GM12878 (cell line): ENCODE results near the gene RUFY3. TPM values are rescaled to one million over a fixed set of nuclear protein-coding genes. Genes with fewer than 3 reads are reported as not detected.

ENCODE experiments used
- ATAC-seq: fragments of 200-7000 bp; cut with Tn5 transposase; 3 replicates; pipeline ENCODE4 v1.9.1; 2020; ENCODE audit warnings: mild to moderate bottlenecking, moderate library complexity
- BruUV-seq: library from RNA; stranded (reverse); fragments of 400-500 nt; replicated peaks from 2 replicates; lab custom pipeline; 2021; lab: Mats Ljungman, UMichigan
- CTCF ChIA-PET: fragments of 300-600 bp; sonication (Branson Sonifier 250); formaldehyde crosslinking; extraction: SDS; loops from one replicate; lab custom pipeline; 2021; ENCODE audit warnings: inconsistent platforms; lab: Yijun Ruan, JAX
- POLR2A ChIA-PET: fragments of 350-600 bp; formaldehyde crosslinking; extraction: SDS; loops from one replicate; lab custom pipeline; 2021; ENCODE audit warnings: inconsistent platforms; lab: Charles Lee
- RAD21 ChIA-PET: fragments of 300-600 bp; sonication (Branson Sonifier 250); formaldehyde crosslinking; loops from one replicate; lab custom pipeline; 2023; ENCODE audit warnings: antibody characterized with exemption; ENCODE audit not compliant: unreplicated experiment; lab: Charles Lee
- SMC1A ChIA-PET: fragments of 300-600 bp; sonication (Branson Sonifier 250); formaldehyde crosslinking; loops from one replicate; lab custom pipeline; 2023; ENCODE audit not compliant: unreplicated experiment, uncharacterized antibody; lab: Charles Lee
- DNase-seq: peaks from one replicate; pipeline ENCODE4 v3.0.0-alpha.2; 2011; ENCODE audit warnings: low read depth, low spot score
- FAIRE-seq: peaks from 3 replicates; lab custom pipeline; 2011; peaks lifted over from hg19 to GRCh38; lab: Jason Lieb, UNC
- H2AFZ ChIP-seq: 2 replicates; pipeline ENCODE4 v1.6.0; 2011; ENCODE audit warnings: low read depth, low read length, control low read depth; ENCODE audit not compliant: control insufficient read depth
- H3K27ac ChIP-seq: 2 replicates; pipeline ENCODE4 v1.5.1; 2011; ENCODE audit warnings: control low read depth; ENCODE audit not compliant: control insufficient read depth, insufficient read depth
- H3K27me3 ChIP-seq, 2 experiments: replicated peaks in 1 of 2; 2 replicates each; pipeline versions ENCODE4 v1.6.0 to v1.6.1; 2011; ENCODE audit warnings: low read length in 1 of 2; ENCODE audit not compliant: control insufficient read depth in 2 of 2, insufficient read depth in 2 of 2
- H3K36me3 ChIP-seq, 2 experiments: 2 replicates each; pipeline ENCODE4 v1.5.1; 2011; ENCODE audit warnings: low read length in 1 of 2; ENCODE audit not compliant: control insufficient read depth in 2 of 2, insufficient read depth in 2 of 2
- H3K4me1 ChIP-seq: 2 replicates; pipeline ENCODE4 v1.6.1; 2011; ENCODE audit warnings: mild to moderate bottlenecking, low read length, moderate library complexity, mixed read lengths; ENCODE audit not compliant: control insufficient read depth, insufficient read depth
- H3K4me2 ChIP-seq: 2 replicates; pipeline ENCODE4 v1.6.0; 2011; ENCODE audit warnings: control low read depth; ENCODE audit not compliant: control insufficient read depth, insufficient read depth
- H3K4me3 ChIP-seq: fragments of 200-600 bp; sonication (generic); 2 replicates; pipeline ENCODE4 v1.5.1; 2016
- H3K79me2 ChIP-seq: 2 replicates; pipeline ENCODE4 v1.6.0; 2011; ENCODE audit warnings: low read length; ENCODE audit not compliant: control insufficient read depth, insufficient read depth
- H3K9ac ChIP-seq: 2 replicates; pipeline ENCODE4 v1.8.0; 2011; ENCODE audit warnings: low read length, control low read depth, mixed read lengths; ENCODE audit not compliant: control insufficient read depth, insufficient read depth
- H3K9me3 ChIP-seq: replicated peaks from 3 replicates; pipeline ENCODE4 v1.5.1; 2011; ENCODE audit warnings: mild to moderate bottlenecking, low read length; ENCODE audit not compliant: control insufficient read depth, insufficient read depth
- H4K20me1 ChIP-seq: 2 replicates; pipeline ENCODE4 v1.6.0; 2011; ENCODE audit not compliant: control insufficient read depth, insufficient read depth
- CREM ChIP-seq: IDR thresholded peaks from 2 replicates; pipeline ENCODE4 v1.6.1; 2014; ENCODE audit warnings: antibody characterized with exemption, low read depth
- FOXM1 ChIP-seq: IDR thresholded peaks from 2 replicates; pipeline ENCODE4 v1.6.1; 2012; ENCODE audit warnings: low read depth, mild to moderate bottlenecking, inconsistent platforms, low read length, moderate library complexity
- HCFC1 ChIP-seq: fragments of 150-350 bp; IDR thresholded peaks from 2 replicates; pipeline ENCODE4 v1.6.1; 2014; ENCODE audit warnings: low read length
- IKZF1 ChIP-seq: fragments of 450-650 bp; conservative IDR thresholded peaks from 2 replicates; pipeline ENCODE4 v1.6.1; 2017; ENCODE audit warnings: antibody characterized with exemption, mild to moderate bottlenecking
- JUND ChIP-seq: IDR thresholded peaks from 2 replicates; pipeline ENCODE4 v1.6.1; 2012; ENCODE audit warnings: low read depth, mild to moderate bottlenecking, low read length, improper control_type of control experiment, moderate library complexity
- KLF5 ChIP-seq: fragments of 450-650 bp; IDR thresholded peaks from 2 replicates; pipeline ENCODE4 v1.6.1; 2014; ENCODE audit warnings: mild to moderate bottlenecking; ENCODE audit not compliant: partially characterized antibody
- MTA3 ChIP-seq: IDR thresholded peaks from 2 replicates; pipeline ENCODE4 v1.6.1; 2012; ENCODE audit warnings: low read length, inconsistent platforms, borderline replicate concordance
- MXI1 ChIP-seq: fragments of 150-350 bp; IDR thresholded peaks from 2 replicates; pipeline ENCODE4 v1.6.1; 2011; ENCODE audit warnings: low read depth, mild to moderate bottlenecking, inconsistent platforms, low read length, improper control_type of control experiment
- MYB ChIP-seq: fragments of 150-350 bp; IDR thresholded peaks from 2 replicates; pipeline ENCODE4 v1.6.1; 2014; ENCODE audit warnings: mild to moderate bottlenecking, low read depth, low read length, borderline replicate concordance
- PAX5 ChIP-seq: IDR thresholded peaks from 2 replicates; pipeline ENCODE4 v1.6.1; 2011; ENCODE audit warnings: low read depth, low read length, borderline replicate concordance
- RB1 ChIP-seq: fragments of 450-650 bp; formaldehyde crosslinking; IDR thresholded peaks from 2 replicates; pipeline ENCODE4 v1.6.1; 2017; ENCODE audit warnings: mild to moderate bottlenecking, borderline replicate concordance
- RFX5 ChIP-seq: IDR thresholded peaks from 2 replicates; pipeline ENCODE4 v1.6.1; 2011; ENCODE audit warnings: low read depth, low read length, improper control_type of control experiment
- SUPT20H ChIP-seq: IDR thresholded peaks from 2 replicates; pipeline ENCODE4 v1.6.1; 2011; ENCODE audit warnings: low read depth, mild to moderate bottlenecking, low read length, moderate library complexity, borderline replicate concordance; ENCODE audit not compliant: control insufficient read depth
- ZNF622 ChIP-seq: fragments of 450-650 bp; IDR thresholded peaks from 2 replicates; pipeline ENCODE4 v1.6.1; 2017; ENCODE audit warnings: mild to moderate bottlenecking, inconsistent platforms
- WGBS: methylation state at CpG from one replicate; pipeline ENCODE4 v1.1.6; 2016; ENCODE audit warnings: low lambda C conversion rate; ENCODE audit not compliant: insufficient replicate concordance, insufficient coverage; ENCODE audit errors: missing lambda C conversion rate; 5-methylcytosine and 5-hydroxymethylcytosine counted together
- in situ Hi-C: fragments of 300-500 bp; cut with MboI; formaldehyde crosslinking; loops from 9 replicates; pipeline ENCODE4 v1.14.3; 2018; ENCODE audit warnings: mixed read lengths
- intact Hi-C: fragments of 100-400 bp; cut with micrococcal nuclease; formaldehyde crosslinking; loops from one replicate; pipeline ENCODE4 v1.14.2; 2022; ENCODE audit not compliant: unreplicated experiment
- polyA plus RNA-seq, 11 experiments: library from polyadenylated mRNA; depleted of rRNA in 4 of 11; unstranded in 6 of 11; stranded (reverse) in 5 of 11; fragments of >200 nt; fragmentation: Nextera tagmentation in 4 of 11; fragmentation: Illumina TruSeq in 1 of 11; extraction: Ambion mirVana in 4 of 11; extraction: Trizol in 1 of 11; gene quantifications; 1 replicate in 1 of 11; 2 replicates in 10 of 11; pipeline versions ENCODE4 v1.2.1 to v1.2.3, GENCODE V29; 2011 to 2016; ENCODE audit warnings: inconsistent platforms in 2 of 11, missing spikeins in 2 of 11, low read depth in 1 of 11
- total RNA-seq, 4 experiments: library from RNA; depleted of rRNA in 3 of 4; stranded (reverse); fragments of >200 nt in 3 of 4; fragmentation: Illumina TruSeq in 1 of 4; extraction: Trizol in 1 of 4; gene quantifications; 2 replicates each; pipeline versions ENCODE4 v1.2.1 to v1.2.3, GENCODE V29; 2013 to 2021
- TF ChIP-seq, protein P1 (sequence below): IDR thresholded peaks from 2 replicates; pipeline ENCODE4 v1.6.1; 2012; ENCODE audit warnings: improper control_type of control experiment, low read depth, low read length; ENCODE audit not compliant: insufficient replicate concordance
- TF ChIP-seq, protein P2 (sequence below): fragments of 450-650 bp; IDR thresholded peaks from 2 replicates; pipeline ENCODE4 v1.6.1; 2017; ENCODE audit warnings: mild to moderate bottlenecking, low read depth, inconsistent platforms; ENCODE audit not compliant: poor library complexity, severe bottlenecking

The RUFY3 gene
- total and polyA plus RNA-seq, 10 of the 15 experiments (the other 5 are each of a cell fraction or from before 2014, with no cell fraction given), result 5.1 to 28.3 (median 13.1) TPM

DNA sequence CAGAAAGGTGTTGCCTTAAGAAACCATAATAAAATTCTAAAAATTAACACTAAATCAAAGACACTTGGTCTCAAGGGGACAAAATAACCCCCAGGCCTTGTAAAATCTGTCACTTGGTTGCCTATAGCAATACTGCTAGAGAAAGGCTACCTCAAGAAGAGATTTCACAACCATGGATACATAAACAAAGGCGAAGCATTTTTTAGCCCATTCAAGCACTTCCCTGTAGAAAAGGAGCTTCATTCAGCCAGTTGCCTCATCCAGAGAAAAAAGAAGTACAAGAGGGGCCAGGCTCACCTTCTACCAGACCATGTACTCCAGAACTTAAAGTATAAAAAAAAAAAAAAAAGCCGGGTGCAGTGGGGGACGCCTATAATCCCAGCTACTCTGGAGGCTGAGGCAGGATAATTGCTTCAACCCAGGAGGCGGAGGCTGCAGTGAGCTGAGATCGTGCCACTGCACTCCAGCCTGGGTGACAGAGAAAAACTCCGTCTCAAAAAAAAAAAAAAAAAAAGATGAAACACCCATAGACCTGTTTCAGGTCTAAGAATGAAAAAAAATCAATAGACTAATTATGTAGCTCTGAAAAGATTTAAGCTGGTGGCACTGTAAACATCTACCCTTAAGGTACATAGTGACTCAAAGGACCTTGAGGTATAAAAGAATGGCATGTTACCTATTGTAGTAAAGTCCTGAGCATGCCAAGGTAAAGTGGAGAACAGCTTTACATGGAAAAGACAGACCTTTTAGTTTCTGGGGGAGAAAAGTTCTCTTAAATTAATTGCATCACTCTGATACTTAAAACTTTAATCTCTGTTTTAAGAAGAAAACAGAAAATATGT lies 18.0 kb downstream of the RUFY3 start:
- CTCF ChIA-PET, result interaction anchor here (1.0 to 6.5 kb wide), 8 partner anchors 10 to 443 kb away, joined by 3 to 44 read pairs (median 4); no protein-coding TSS in a partner anchor
- ATAC-seq, result no peak
- Histone ChIP-seq H3K27me3 (no peaks in the 10 kb centered on the region), H3K9ac (no peak overlapping the region), H3K27ac (no peak overlapping the region), H3K4me3 (no peak overlapping the region), H3K4me2 (no peak overlapping the region), H3K9me3 (no peaks in the 10 kb centered on the region), H3K36me3 (no peaks in the 10 kb centered on the region), H4K20me1 (no peaks in the 10 kb centered on the region), H2AFZ (no peak overlapping the region), H3K4me1 (peaks cover 24% of the 10 kb centered on the region), H3K79me2 (no peaks in the 10 kb centered on the region; the same call in 1 of the 2 replicates)
- WGBS, result 90% methylated on average over 6 of the region's 6 CpGs
- in situ Hi-C loops, result no loop called here
- no TSS peak for BruUV-seq
- POLR2A ChIA-PET, result interaction anchor here (0.6 to 2.5 kb wide), 5 partner anchors 15 to 678 kb away, joined by 3 to 6 read pairs (median 3); no protein-coding TSS in a partner anchor
- SMC1A ChIA-PET, result interaction anchor here (0.9 to 7.5 kb wide), 7 partner anchors 16 to 270 kb away, joined by 3 to 204 read pairs (median 3); partner anchors contain the start of gene UTP3
- FAIRE-seq, result no peak
- intact Hi-C loops, result loop anchor here (5.0 to 10.0 kb wide), 2 partner anchors 87 to 185 kb away; no protein-coding TSS in a partner anchor
- no peak for DNase-seq
- RAD21 ChIA-PET, result interaction anchor here (0.7 to 1.2 kb wide), 4 partner anchors 85 to 162 kb away, joined by 3 to 5 read pairs (median 3); partner anchors contain the start of gene MOB1B
- TF ChIP-seq FOXM1, result no peak
- TF ChIP-seq IKZF1, result no peak
- no peak for TF ChIP-seq HCFC1
- TF ChIP-seq RFX5, result no peak
- TF ChIP-seq RB1, result no peak
- TF ChIP-seq MYB, result no peak
- no peak for TF ChIP-seq SUPT20H
- no peak for TF ChIP-seq MXI1
- TF ChIP-seq, protein P1, sequence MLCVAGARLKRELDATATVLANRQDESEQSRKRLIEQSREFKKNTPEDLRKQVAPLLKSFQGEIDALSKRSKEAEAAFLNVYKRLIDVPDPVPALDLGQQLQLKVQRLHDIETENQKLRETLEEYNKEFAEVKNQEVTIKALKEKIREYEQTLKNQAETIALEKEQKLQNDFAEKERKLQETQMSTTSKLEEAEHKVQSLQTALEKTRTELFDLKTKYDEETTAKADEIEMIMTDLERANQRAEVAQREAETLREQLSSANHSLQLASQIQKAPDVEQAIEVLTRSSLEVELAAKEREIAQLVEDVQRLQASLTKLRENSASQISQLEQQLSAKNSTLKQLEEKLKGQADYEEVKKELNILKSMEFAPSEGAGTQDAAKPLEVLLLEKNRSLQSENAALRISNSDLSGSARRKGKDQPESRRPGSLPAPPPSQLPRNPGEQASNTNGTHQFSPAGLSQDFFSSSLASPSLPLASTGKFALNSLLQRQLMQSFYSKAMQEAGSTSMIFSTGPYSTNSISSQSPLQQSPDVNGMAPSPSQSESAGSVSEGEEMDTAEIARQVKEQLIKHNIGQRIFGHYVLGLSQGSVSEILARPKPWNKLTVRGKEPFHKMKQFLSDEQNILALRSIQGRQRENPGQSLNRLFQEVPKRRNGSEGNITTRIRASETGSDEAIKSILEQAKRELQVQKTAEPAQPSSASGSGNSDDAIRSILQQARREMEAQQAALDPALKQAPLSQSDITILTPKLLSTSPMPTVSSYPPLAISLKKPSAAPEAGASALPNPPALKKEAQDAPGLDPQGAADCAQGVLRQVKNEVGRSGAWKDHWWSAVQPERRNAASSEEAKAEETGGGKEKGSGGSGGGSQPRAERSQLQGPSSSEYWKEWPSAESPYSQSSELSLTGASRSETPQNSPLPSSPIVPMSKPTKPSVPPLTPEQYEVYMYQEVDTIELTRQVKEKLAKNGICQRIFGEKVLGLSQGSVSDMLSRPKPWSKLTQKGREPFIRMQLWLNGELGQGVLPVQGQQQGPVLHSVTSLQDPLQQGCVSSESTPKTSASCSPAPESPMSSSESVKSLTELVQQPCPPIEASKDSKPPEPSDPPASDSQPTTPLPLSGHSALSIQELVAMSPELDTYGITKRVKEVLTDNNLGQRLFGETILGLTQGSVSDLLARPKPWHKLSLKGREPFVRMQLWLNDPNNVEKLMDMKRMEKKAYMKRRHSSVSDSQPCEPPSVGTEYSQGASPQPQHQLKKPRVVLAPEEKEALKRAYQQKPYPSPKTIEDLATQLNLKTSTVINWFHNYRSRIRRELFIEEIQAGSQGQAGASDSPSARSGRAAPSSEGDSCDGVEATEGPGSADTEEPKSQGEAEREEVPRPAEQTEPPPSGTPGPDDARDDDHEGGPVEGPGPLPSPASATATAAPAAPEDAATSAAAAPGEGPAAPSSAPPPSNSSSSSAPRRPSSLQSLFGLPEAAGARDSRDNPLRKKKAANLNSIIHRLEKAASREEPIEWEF, result no peak
- no peak for TF ChIP-seq ZNF622
- no peak for TF ChIP-seq MTA3
- TF ChIP-seq JUND, result no peak
- TF ChIP-seq, protein P2, sequence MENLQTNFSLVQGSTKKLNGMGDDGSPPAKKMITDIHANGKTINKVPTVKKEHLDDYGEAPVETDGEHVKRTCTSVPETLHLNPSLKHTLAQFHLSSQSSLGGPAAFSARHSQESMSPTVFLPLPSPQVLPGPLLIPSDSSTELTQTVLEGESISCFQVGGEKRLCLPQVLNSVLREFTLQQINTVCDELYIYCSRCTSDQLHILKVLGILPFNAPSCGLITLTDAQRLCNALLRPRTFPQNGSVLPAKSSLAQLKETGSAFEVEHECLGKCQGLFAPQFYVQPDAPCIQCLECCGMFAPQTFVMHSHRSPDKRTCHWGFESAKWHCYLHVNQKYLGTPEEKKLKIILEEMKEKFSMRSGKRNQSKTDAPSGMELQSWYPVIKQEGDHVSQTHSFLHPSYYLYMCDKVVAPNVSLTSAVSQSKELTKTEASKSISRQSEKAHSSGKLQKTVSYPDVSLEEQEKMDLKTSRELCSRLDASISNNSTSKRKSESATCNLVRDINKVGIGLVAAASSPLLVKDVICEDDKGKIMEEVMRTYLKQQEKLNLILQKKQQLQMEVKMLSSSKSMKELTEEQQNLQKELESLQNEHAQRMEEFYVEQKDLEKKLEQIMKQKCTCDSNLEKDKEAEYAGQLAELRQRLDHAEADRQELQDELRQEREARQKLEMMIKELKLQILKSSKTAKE, result no peak
- TF ChIP-seq KLF5, result no peak
- no peak for TF ChIP-seq PAX5
- TF ChIP-seq CREM, result no peak
